Osteocyte (in vitro differentiated cells): Measurements from ENCODE around the gene RAET1L. TPM values are rescaled to one million over a fixed set of nuclear protein-coding genes. Genes with fewer than 3 reads are reported as not detected.

Experiments used
- DNase-seq: peaks from one replicate; pipeline ENCODE4 v3.0.0; 2021; ENCODE audit warnings: mixed read lengths; ENCODE audit not compliant: unreplicated experiment; ENCODE audit errors: extremely low spot score
- H3K27ac Mint-ChIP-seq: one replicate; pipeline ENCODE4 v1.8.0; 2021; ENCODE audit warnings: mild to moderate bottlenecking, mixed read lengths; ENCODE audit not compliant: unreplicated experiment
- H3K27me3 Mint-ChIP-seq: one replicate; pipeline ENCODE4 v1.8.0; 2021; ENCODE audit warnings: mixed read lengths; ENCODE audit not compliant: unreplicated experiment
- H3K36me3 Mint-ChIP-seq: one replicate; pipeline ENCODE4 v1.8.0; 2021; ENCODE audit warnings: mixed read lengths; ENCODE audit not compliant: unreplicated experiment
- H3K4me1 Mint-ChIP-seq: one replicate; pipeline ENCODE4 v1.8.0; 2021; ENCODE audit warnings: mixed read lengths; ENCODE audit not compliant: unreplicated experiment
- H3K4me3 Mint-ChIP-seq: one replicate; pipeline ENCODE4 v1.8.0; 2021; ENCODE audit warnings: mild to moderate bottlenecking, moderate library complexity, mixed read lengths; ENCODE audit not compliant: unreplicated experiment
- H3K9me3 Mint-ChIP-seq: one replicate; pipeline ENCODE4 v1.8.0; 2021; ENCODE audit warnings: mixed read lengths; ENCODE audit not compliant: unreplicated experiment
- CTCF ChIP-seq: fragments of 200-600 bp; sonication (generic); IDR thresholded peaks from 2 replicates; pipeline ENCODE4 v1.5.0; 2021; ENCODE audit warnings: antibody characterized with exemption, mild to moderate bottlenecking, moderate library complexity
- total RNA-seq: library from RNA; stranded (reverse); gene quantifications from 2 replicates; pipeline ENCODE4 v1.2.1, GENCODE V29; 2021

The RAET1L gene
- total RNA-seq, 1 donor from 2014 or later: not detected

GRCh38 chr6:150037526-150038201 lies 12.3 kb upstream of the RAET1L start:
- no peaks in the 10 kb centered on the region for H3K36me3 Mint-ChIP-seq
- H3K4me1 Mint-ChIP-seq: peaks cover 13% of the 10 kb centered on the region
- H3K9me3 Mint-ChIP-seq: peaks cover 6% of the 10 kb centered on the region
- DNase-seq: no peak
- no peak for TF ChIP-seq CTCF
- H3K27me3 Mint-ChIP-seq: peaks cover 95% of the 10 kb centered on the region
- H3K27ac Mint-ChIP-seq: no peak overlapping the region
- peak overlapping the region; percentile 50 for H3K4me3 Mint-ChIP-seq

- H3K27ac Mint-ChIP-seq: no peak overlapping the region
- H3K27me3 Mint-ChIP-seq: peaks cover 86% of the 10 kb centered on the region
- no peak for DNase-seq
- peaks cover 13% of the 10 kb centered on the region for H3K4me1 Mint-ChIP-seq
- H3K4me3 Mint-ChIP-seq: no peak overlapping the region
- no peaks in the 10 kb centered on the region for H3K36me3 Mint-ChIP-seq
- TF ChIP-seq CTCF: no peak
- H3K9me3 Mint-ChIP-seq: peaks cover 6% of the 10 kb centered on the region
Observed at GRCh38 chr6:150036081-150036480, 10.7 kb upstream of the RAET1L start.

DNA sequence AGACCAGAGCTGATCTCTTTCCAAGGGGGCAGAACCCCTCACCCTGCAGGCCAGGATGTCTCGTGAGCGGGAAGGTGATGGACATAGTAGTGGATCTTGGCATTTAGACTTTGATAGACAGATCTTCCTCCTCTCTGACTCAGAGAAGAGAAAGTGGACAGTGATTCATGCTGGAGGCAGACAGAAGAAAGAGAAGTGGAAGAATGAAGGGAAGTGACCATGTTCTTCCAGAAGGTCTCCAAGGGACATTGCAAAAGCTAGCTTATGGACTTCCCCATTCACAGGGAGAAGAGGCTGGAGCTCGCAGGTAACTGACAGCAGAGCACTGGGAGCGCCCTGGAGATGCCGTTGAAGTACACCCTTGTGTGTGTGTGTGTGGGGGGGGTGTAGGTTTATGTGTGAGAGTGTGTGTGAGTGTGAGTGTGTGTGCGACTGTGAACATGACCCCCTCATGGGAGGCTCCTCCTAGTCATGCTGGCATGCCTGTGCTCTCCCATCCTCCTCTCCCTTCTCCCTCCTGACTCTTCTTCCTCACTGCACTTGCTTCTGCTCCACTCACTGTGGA lies 8.0 kb upstream of the RAET1L start:
- Mint-ChIP-seq H3K36me3 (no peaks in the 10 kb centered on the region), H3K9me3 (peaks cover 6% of the 10 kb centered on the region), H3K4me3 (no peak overlapping the region), H3K4me1 (peaks cover 11% of the 10 kb centered on the region), H3K27ac (no peak overlapping the region), H3K27me3 (peaks cover 85% of the 10 kb centered on the region)
- no peak for TF ChIP-seq CTCF
- DNase-seq: no peak

DNA sequence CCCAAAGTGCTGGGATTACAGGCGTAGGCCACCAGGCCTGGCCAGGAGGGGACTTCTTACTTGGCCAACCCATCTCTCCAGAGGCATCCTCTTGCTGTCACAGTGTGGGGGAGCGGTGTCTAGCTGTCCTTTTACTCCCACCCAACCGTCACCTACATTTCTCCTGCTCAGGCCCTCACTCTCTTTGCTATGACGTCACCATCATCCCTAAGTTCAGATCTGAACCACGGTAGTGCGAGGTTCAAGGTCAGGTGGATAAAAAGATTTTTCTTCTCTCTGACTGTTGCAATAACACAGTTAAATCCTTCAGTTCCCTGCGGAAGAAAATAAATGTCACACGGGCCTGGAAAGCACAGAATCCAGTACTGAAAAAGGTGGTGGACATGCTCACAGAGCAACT lies 7.3 kb upstream of the RAET1L start:
- DNase-seq: no peak
- Mint-ChIP-seq H3K4me3 (no peak overlapping the region), H3K27me3 (peaks cover 87% of the 10 kb centered on the region), H3K4me1 (peaks cover 7% of the 10 kb centered on the region), H3K27ac (no peak overlapping the region), H3K36me3 (no peaks in the 10 kb centered on the region), H3K9me3 (peaks cover 6% of the 10 kb centered on the region)
- TF ChIP-seq CTCF: no peak

GRCh38 chr6:150030611-150031010 lies 5.3 kb upstream of the RAET1L start:
- H3K27ac Mint-ChIP-seq: no peak overlapping the region
- H3K9me3 Mint-ChIP-seq: peaks cover 6% of the 10 kb centered on the region
- no peak overlapping the region for H3K4me3 Mint-ChIP-seq
- DNase-seq: no peak
- H3K36me3 Mint-ChIP-seq: no peaks in the 10 kb centered on the region
- peaks cover 81% of the 10 kb centered on the region for H3K27me3 Mint-ChIP-seq
- TF ChIP-seq CTCF: no peak
- no peaks in the 10 kb centered on the region for H3K4me1 Mint-ChIP-seq
